Stimulated activated CD8-positive, alpha-beta memory T cell treated with anti-CD3 and anti-CD28 coated beads, Interleukin-7, amount 100 ng/mL, for 1 hour (primary cell): ENCODE results near the gene MKI67.
"Not testable (repeated sequence)": the region's sequence is repeated elsewhere in the genome, so short reads cannot be mapped to it uniquely, and the experiment has no call there.

Source experiments
- DNase-seq, 2 donors: peaks; one replicate each; pipeline ENCODE4 v3.0.0-alpha.2; 2020; ENCODE audit warnings: low read depth in 2 of 2

The MKI67 gene, protein sequence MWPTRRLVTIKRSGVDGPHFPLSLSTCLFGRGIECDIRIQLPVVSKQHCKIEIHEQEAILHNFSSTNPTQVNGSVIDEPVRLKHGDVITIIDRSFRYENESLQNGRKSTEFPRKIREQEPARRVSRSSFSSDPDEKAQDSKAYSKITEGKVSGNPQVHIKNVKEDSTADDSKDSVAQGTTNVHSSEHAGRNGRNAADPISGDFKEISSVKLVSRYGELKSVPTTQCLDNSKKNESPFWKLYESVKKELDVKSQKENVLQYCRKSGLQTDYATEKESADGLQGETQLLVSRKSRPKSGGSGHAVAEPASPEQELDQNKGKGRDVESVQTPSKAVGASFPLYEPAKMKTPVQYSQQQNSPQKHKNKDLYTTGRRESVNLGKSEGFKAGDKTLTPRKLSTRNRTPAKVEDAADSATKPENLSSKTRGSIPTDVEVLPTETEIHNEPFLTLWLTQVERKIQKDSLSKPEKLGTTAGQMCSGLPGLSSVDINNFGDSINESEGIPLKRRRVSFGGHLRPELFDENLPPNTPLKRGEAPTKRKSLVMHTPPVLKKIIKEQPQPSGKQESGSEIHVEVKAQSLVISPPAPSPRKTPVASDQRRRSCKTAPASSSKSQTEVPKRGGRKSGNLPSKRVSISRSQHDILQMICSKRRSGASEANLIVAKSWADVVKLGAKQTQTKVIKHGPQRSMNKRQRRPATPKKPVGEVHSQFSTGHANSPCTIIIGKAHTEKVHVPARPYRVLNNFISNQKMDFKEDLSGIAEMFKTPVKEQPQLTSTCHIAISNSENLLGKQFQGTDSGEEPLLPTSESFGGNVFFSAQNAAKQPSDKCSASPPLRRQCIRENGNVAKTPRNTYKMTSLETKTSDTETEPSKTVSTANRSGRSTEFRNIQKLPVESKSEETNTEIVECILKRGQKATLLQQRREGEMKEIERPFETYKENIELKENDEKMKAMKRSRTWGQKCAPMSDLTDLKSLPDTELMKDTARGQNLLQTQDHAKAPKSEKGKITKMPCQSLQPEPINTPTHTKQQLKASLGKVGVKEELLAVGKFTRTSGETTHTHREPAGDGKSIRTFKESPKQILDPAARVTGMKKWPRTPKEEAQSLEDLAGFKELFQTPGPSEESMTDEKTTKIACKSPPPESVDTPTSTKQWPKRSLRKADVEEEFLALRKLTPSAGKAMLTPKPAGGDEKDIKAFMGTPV (N-terminal part only)

DNA sequence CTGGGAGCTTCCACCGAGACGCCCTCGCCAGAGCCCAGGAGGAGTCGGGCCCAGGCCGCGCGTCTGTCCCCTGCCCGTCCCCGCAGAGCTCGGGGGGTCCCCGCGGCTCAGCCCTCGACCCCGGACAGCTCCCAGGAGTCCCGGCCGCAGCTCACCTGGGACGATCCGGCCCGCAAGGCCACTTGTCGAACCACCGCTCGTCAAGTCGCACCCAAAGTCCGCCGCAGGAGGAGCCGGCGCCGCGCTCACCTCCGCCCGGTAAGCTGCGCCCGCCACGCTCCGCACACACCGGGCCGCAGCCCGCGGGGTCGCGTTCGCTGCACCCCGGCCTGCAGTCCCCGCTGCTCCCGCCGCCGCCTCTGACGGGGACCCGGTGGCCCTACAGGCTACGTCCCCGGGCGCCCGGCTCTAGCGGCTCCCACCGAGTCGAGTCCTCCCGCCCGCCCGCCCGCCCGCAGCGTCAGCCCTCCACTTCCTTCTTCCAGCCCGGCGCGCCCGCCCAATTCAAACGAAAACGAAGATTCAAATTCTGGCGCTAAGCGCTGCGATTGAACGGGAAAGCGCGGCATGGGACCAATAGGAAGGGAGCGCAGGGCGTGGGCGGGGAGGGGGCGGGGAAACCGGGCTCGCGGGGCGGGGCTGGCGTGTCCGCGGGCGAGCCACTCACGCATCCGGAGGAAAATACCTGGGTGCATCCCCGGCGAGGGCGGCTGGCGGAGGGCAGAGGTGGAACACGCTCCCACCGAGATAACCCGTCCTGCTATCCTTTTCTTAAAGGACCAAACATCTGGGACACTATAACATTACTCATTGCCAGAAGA, at the start of gene MKI67:
Gene MKI67 (minus strand): TSS at position 480 of the 821 bp plus-strand sequence. CDS start 756 bp downstream, outside the sequence.
- DNase-seq = peak; percentile 78 to 79

DNA sequence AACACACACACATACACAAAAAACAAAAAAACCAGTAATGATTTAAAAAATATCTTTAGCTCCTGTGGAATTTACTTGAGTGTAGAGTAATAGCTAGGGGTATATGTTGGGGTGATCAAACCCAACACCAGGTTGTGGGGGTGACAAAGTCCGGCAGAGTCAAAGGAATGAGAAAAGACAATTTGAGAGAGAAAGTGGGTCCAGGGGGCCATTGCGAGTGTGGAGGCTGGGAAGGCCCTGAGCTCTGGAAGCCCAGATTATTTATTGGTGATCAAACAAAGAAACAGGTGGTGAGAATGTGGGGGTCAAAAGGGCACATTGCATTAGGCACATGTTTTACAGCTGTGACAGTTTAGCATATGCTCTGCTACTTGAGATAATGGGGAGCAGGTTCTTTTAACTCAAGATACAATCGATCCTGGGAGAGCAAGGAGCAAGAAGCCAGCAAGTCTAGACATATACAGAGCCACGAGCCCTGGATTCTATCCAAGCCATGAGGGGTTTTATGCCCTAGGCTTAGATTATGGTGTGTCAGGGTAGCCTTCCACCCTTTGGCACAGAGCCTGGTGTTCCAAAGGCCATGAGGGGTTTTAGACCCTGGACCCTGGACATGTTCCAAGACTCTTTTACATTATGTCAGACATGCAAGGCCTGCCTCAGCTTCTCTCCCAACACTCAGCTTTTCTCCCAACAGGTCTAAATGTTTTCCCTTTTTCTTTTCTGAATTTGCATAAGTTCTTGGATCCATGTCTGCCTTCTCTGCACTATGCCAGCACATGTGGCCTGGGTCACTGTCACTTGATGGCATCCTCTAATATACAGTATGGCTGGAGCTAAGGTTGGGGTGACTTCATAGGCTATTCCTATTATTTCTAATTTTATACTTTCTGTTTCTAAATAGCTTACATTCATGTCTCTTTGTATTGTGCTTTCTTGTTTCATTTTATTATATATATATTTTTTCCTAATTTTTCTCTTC, 48.6 kb upstream of the MKI67 start:
- DNase-seq = no peak

DNA sequence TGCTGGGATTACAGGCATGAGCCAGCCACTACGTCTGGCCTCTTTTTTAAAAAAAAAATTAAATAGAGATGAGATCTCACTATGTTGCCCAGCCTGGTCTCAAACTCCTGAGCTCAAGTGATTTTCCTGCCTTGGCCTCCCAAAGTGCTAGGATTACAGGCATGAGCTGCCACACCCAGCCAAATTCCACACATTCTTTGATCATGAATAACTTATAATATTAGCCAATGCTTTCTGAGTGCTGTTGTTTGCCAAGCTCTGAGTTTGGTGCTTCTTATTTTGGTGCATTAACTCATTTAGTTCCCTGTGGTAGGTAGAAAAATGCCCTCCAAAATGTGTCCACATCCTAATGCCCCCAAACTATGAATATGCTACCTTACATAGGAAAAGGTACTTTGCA, 47.2 kb upstream of the MKI67 start:
- no peak for DNase-seq

DNA sequence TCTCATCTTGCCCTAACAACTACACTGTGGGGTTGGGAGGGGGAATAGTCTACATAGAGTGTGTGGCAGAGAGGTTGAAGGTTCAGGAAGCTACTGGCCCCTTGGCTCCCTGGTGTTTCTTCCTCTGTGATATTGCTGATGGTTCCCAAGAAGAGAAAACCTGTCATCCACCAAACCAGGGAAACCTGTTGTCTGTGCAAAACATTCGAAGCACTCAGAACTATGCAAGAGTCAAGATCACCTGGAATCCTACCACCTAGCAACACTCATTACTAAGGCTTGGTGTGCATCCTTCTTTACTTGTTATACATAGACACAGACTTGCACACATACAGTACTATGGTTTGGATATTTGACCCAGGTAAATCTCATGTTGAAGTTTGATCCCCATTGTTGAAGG, 46.5 kb upstream of the MKI67 start:
- no peak for DNase-seq

DNA sequence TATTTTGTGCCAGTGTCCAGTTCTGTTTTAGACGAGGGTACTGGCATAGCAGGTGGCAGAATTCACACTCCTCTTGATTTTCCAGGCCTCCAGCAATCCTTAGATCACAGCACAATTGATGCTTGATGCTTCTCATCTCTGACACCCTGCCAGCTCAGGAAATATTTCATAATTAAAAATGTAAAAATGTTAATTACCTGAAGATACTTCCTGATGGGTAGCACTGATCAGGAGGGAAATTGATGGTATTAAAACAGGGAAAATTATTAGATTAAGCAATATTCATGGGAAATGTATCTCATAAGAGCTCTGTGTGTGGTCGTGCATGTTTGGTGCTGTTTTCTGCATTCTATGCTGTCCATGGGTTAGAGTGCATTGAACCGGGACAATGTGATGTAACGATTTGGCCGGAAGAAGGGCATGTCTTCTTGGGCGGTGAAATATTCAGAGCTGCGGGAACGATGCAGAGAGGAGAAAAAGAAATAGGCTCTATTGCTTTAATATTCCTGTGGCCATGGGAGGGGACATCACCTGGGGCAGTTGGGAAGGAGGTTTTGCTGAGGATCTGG, 43.7 kb upstream of the MKI67 start:
- DNase-seq = no peak

DNA sequence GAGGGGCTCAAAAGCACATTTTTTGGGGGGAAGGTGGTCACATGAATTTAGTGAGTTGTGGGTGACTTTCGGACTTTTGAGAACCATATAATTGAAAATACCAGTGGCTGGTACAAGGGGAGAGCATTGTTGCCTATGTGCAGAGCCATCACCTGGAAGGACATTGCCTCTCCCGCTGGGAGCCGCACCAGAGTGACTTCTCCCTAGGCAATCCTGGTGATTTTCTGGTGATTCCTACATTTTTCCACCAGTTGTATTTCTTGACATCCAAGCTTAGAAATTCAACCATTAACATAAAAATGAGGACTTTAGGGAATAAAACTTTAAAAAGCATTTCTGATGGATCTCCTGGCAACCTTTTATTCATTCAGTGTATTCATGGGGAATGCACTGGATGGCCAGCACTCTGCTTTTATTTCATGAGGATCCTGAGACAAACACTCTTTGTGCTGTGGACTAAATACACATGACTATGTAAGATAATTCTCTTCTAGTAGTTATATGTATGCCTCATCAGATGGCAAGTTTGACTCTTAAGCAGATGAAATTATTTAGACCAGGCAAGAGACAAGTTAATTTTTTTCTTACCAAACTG, 41.8 kb upstream of the MKI67 start:
- DNase-seq = no peak

DNA sequence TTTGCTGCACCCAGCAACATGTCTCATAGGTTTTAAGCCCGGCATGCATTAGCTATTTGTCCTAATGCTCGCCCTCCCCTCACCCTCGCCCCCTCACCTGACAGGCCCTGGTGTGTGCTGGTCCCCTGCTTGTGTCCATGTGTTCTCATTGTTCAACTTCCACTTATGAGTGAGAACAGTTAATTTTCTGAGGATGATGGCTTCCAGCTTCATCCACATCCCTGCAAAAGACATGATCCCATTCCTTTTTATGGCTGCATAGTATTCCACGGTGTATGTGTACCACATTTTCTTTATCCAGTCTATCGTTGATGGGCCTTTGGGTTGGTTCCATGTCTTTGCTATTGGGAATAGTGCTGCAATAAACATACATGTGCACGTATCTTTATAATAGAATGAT, 40.9 kb upstream of the MKI67 start:
- DNase-seq = not testable (repeated sequence)

DNA sequence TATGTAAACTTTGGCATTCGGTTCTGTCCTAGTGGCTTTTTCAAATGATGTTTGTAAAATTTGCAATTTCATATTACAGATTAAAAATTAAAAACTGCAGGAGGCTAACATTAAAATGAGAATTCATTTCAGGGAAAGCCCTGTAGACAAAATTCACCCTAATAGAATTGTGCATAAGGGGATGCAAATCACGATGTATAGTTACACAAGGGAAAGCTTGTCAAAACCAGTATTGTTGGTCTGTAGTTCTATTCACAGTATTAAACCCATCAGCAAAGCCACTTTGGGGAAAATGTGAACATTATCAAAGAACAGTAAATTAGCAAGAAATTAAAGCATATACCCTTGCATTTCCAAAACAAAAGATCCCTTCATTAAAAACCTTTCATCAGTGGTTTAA, 39.9 kb upstream of the MKI67 start:
- DNase-seq = no peak

DNA sequence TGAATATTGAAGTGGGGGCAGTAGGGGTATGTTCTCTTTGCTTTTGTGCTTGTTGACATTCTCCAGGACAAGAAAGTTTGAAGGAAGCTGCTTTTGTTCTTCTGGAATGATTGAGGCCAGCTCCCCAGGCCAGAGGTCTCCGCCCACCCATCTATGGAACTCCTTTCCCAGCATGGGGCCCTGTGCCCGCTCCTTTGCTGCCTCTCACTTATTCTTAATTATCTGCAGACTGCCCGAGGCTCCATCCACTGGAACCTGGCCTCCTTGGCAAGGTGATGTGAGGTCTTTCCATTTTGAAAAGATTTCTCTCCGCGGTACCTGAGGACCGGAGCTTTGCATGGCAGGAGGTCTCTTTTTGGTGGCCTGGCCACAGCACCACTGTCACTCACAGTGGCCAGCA, 39.3 kb upstream of the MKI67 start:
- no peak for DNase-seq

DNA sequence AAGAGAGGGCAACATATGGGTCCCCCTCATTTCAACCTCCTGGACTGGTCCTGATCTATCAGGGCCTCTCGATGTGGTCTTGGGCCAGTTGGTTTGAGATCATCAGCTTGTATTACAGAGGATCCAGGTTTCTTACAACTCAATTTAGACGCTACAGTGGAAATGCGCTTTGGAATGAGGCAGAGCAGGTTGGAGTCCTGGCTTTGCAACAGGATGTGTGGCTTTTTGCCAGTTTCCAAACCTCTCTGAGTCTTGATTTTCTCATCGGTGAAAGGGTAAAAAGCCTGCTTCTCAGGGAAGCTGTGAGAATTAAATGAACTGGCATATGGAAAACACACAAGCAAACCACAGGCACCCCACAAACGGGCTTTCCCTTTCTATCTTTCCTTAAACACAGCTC, 37.5 kb upstream of the MKI67 start:
- no peak for DNase-seq

DNA sequence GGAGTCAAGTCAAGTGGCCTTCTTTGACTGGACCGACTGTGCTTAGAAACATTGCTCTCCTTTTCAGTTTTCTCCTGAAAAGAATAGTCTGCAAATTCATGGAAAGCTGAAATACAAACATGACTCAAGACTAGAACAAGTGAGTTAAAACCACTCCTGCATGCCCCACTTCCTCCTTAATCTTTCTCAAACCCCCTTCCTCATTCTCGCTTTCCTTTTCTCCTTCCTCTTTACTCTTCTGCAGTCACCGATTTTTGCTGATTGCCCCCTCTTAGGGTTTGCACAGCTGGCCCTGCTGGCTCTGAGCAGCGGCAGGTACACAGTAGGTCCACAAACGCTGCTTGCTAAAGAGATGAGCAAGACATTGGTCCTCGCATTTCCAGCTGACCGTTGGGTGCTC, 34.8 kb upstream of the MKI67 start:
- no peak for DNase-seq

DNA sequence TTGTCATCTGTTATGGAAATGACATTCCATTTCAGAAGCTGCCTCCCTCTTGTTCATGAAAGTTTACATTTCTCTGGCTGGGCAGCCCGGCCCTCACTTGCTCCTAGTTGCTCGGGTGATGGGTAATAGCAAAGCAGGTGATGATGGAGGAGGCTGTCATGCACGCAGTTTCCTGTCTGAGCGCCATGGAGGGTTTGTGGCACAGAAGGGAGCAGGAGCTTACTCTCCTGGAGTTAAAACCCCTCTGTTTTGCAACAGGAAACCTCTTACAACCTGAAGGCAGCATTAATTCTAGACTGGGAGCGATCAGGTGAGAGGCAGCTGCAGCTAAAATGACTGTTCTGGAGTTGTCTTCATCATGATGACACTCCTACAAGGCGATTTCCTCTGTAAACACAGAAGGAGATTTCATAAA, 34.1 kb upstream of the MKI67 start:
- no peak for DNase-seq

DNA sequence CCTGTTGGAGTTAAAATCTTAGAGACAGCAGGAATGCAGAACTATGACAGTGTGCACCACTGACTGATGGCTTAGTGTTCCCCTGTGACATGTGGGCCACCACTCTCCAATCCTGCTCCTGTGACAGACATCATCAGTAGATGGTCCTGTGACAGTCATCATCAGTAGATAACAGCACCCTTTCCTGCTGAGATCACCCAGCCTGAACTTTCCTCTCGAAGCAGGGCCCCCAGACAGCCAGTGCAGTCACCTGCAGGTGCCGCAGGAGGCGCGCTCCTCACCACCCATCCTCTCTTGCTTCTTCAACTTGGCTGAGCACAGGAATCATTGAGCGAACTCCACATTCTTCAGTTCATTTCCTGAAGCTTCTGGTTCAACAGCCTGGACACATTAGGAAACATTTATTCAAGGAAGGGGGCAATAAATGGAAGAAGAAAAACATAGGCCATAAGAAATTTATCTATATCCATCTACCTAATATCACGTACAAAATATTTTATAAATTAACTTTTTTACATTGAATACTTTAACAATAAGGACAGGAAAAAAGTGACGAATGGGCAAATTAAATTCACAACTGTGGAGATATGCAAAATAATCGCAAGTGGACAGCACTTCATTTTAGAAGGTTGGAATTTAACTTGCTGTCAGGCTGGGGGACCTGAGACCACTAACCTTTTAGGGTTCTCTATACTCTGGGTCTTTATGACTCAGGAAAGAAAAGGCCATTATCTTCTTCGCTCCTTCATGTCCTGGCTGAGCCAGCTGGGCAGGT, 32.0 kb upstream of the MKI67 start:
- DNase-seq = no peak

DNA sequence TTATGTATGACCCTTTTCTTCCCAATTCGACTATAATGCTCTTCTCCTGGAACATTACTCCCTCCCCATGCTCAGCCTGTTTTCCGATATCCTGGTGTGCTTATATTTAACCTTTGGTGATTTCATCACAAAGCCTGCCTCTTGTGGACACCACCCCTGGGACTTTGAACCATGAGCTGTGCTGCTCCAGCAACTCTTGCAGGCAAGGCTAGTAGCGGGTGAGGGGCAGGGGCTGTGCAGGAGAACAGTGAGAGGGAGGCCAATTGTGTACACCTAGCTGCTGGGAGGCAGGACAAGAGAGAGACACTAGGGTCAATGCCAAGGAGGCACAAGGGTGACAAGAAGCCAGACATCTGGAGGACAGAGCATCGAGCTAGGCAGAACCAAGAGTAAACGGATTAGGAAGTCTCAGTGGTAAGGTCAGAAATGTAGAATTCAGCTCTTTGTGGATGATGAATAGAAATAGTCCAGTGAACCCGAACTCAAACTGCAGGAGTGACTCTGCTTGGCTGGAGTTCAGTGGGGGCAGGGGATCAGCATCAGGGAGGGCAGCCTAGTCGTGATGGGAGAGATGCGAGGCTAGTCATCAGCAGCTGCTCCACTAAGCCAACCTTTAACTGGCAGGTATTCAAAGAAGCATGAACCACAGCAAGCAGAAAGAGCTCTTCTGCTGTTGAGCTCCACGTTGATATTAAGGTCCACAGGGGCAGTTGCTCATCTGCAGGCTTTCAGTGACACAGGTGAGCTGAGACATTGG, 31.0 kb upstream of the MKI67 start:
- DNase-seq = no peak

DNA sequence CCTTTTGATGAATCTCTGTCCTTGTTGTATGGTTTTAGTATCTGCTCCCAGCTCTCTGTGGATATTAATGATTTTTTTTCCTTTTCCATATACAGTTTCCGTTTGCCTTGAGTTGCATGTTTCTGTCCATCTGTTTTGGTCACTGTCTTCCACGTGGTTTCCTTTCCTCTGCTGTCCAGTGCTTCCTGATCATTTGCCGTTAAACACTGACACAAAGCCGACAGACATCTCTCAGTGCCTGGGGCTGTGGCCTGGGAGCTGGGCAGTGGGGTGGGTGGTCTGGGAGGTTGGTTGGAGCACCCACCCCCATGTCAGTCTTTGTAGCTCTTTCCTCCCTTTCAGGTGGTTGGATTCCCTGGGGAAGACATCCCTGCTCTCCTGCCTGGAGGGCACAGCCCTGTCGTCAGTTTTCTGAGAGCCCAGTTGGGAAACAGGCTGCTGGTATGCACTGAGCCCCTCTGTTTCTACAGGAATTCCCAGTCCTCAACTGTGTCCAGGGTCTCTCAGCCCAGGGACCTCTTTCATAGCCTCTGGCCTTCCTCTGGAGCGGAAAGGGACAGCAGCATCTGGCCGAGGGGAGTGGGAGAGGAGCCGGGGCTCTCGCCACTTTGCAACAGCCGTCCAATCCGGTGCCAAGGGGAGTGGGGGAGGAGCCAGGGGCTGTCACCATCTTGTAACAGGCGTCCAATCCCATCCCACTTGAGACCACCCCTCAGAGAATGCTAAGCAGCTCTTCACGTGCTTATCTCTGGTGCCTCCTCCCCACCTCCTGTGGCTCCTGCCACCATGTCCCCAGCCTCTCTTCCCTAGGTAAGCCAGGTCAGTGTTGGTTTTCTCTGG, 26.7 kb upstream of the MKI67 start:
- no peak for DNase-seq

DNA sequence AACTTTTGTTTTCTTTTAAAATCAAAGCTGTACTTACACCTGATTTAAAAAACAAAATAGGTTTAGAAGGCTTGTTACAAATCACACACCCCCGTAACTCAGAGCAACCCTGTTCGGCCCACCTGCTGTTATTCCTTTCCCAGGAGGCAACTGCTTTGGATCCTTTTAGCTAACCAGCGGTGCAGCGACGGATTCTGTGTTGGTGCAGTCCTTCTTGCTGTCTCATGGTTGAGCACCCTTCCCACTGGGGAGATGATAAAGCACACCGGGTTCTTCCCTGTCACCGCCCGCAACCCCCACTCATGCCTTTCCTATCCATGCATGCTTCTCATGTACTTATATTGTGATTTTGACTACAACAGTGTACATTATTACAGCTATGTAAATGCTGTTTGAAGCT, 24.8 kb upstream of the MKI67 start:
- no peak for DNase-seq

DNA sequence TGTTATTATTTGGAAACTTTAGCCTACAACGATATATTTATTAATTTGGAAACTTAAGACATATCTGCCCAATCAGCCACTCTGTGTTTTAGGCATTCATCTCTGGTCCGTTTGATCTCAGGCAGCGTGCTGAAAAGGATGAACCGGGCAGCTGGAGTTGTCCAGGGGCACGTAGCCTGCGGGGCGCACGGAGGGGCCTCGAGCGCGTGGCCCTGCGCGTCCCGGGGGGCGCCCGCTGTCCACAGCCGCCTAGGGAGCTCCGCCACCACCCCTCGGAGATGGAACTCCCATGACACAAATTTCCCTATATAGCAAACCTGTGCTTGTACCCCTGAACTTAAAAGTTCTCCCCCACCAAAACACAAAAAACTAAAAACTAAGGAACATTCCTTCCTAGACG, 24.3 kb upstream of the MKI67 start:
- no peak for DNase-seq
